Left hindlimb (tissue), 1 donor: ENCODE results near the gene LAMTOR4.
"Not testable (repeated sequence)": the region's sequence is repeated elsewhere in the genome, so short reads cannot be mapped to it uniquely, and the experiment has no call there.

Source experiments
- DNase-seq: peaks from one replicate; pipeline ENCODE4 v3.0.0-alpha.2; 2018

LAMTOR4 gene

DNA sequence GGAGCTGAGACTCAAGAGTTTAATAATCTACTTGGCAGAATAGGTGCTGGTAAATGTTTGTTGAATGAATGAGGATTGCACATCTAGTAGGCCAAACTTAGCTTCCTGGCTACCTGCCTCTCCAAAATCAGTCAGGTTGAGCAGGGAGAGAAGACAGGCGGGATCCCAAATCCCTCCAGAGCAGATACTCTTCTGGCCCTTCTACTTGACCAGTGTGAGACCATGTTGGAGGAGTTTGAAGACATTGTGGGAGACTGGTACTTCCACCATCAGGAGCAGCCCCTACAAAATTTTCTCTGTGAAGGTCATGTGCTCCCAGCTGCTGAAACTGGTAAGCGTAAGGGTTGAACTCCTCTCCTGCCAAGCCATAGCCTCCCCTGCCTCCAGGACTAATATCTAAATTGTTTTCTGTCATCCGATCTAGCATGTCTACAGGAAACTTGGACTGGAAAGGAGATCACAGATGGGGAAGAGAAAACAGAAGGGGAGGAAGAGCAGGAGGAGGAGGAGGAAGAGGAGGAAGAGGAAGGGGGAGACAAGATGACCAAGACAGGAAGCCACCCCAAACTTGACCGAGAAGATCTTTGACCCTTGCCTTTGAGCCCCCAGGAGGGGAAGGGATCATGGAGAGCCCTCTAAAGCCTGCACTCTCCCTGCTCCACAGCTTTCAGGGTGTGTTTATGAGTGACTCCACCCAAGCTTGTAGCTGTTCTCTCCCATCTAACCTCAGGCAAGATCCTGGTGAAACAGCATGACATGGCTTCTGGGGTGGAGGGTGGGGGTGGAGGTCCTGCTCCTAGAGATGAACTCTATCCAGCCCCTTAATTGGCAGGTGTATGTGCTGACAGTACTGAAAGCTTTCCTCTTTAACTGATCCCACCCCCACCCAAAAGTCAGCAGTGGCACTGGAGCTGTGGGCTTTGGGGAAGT is 24.2 kb upstream of the LAMTOR4 start:
- no peak for DNase-seq

DNA sequence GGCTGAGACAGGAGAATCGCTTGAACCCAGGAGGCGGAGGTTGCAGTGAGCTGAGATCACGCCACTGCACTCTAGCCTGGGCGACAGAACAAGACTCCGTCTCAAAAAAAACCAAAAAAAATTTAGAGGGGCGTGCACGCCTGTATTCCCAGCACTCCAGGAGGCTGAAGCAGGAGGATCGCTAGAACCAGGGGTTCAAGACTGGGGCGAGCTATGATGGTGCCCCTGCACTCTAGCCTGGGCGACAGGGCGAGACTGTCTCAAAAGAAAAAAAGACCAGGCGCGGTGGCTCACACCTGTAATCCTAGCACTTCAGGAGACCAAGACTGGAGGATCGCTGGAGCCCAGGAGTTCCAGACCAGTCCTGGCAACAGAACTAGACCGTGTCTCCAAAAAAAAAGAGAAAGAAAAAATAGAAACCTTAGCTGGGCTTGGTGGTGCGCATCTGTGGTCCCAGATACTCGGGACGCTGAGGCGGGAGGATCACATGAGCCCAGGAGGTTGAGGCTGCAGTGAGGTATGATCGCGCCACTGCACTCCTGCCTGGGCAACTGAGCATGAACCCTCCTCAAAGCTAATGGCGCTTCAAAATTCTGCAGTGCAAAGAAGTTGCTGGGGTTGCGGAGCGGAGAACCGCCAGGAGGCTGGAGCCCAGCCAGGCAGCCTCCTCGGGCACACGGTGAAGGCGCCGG is 22.3 kb upstream of the LAMTOR4 start:
- no peak for DNase-seq

DNA sequence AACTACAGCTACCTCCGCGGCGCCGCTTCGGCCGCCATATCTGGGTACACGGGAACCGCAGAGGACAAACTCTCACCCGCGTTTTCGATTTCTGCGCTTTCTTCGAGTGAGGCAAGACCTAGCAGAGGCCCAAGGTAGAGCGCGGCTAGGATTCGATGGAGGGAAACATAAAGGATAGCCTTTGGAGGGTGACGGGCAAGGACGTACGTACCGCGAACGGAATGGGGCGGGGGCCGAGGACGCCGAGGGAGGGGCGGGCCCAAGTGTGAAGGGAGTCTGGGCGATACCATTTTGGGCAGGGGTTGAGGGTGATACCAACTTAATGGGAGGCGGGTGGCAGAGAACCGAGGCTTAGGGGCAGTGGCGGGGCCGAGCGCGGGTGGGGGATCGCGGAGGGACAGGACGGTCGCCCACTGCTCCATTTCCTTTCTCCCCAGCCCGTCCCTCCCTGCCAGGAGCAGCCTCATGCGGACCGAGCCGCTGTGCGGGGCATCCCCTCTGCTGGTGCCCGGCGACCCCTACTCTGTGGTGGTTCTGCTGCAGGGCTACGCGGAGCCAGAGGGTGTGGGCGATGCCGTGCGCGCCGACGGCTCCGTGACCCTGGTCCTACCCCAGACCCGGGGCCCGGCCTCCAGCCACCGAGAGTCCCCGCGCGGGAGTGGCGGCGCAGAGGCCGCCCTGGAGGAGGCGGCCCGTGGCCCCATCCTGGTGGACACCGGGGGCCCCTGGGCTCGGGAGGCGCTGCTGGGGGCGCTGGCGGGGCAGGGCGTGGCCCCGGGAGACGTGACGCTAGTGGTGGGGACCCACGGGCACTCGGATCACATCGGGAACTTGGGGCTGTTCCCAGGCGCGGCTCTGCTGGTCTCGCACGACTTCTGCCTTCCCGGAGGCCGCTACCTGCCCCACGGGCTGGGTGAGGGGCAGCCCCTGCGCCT is 21.5 kb upstream of the LAMTOR4 start, which contains the start of gene MBLAC1:
TSS of gene MBLAC1 (plus strand) at position 37 of the 935 bp plus-strand sequence. CDS start at position 466, 429 bp downstream.
- peak; percentile 94 for DNase-seq

DNA sequence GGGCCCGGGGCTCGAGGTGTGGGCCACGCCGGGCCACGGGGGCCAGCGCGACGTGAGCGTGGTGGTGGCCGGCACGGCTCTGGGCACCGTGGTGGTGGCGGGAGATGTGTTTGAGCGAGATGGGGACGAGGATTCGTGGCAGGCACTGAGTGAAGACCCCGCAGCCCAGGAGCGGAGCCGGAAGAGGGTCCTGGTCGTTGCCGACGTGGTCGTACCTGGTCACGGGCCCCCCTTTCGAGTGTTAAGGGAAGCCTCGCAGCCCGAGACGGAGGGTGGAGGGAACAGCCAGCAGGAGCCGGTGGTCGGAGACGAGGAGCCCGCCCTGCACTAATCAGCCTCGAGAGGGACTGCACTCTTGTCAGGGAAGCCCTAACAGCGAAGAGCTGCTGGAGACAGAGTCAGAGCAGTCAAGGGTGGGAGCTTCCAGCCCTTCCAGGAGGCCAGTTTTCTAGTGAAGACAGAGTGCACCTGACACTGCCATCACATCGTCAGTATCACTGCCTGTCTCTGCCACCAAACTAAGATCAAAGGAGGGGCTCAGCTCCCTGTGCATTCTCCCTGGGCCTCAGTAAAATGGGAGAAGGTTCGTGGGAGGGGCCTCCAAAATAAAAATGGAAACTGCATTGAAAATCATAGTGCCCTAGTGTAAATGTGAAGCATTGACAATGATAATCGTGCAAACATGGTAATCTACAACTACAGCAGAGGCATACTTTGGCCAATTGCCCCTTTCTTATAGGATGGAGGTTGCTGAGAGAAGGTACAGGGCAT is 20.7 kb upstream of the LAMTOR4 start:
- DNase-seq, result peak; percentile 57

DNA sequence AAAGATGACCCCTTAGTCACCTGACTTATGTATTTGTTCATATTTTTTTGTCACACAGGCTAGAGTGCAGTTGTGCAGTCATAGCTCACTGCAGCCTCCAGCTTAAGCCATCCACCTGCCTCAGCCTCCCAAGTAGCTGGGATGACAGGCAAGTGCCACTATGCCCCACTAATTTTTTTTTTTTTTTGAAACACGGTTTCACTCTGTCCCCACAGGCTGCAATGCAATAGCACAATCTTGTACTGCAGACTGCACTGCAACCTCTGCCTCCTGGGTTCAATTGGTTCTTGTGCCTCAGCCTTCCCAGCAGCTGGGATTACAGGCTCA is 20.1 kb upstream of the LAMTOR4 start:
- DNase-seq, result no peak

DNA sequence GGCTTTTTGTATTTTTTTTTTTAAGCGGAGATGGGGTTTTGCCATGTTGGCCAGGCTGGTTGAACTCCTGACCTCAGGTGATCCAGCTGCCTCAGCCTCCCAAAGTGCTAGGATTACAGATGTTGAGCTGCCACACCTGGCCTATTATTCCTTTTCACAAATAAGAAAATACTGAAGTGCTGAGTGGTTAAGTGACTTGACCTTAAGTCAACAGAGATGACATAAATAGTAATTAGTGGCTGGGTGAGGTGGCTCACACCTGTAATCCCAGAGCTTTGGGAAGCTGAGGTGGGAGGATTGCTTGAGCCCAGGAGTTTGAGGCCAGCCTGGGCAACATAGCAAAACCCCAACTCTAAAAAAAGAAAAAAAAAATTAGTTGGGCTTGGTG is 18.5 kb upstream of the LAMTOR4 start:
- DNase-seq, result not testable (repeated sequence)

DNA sequence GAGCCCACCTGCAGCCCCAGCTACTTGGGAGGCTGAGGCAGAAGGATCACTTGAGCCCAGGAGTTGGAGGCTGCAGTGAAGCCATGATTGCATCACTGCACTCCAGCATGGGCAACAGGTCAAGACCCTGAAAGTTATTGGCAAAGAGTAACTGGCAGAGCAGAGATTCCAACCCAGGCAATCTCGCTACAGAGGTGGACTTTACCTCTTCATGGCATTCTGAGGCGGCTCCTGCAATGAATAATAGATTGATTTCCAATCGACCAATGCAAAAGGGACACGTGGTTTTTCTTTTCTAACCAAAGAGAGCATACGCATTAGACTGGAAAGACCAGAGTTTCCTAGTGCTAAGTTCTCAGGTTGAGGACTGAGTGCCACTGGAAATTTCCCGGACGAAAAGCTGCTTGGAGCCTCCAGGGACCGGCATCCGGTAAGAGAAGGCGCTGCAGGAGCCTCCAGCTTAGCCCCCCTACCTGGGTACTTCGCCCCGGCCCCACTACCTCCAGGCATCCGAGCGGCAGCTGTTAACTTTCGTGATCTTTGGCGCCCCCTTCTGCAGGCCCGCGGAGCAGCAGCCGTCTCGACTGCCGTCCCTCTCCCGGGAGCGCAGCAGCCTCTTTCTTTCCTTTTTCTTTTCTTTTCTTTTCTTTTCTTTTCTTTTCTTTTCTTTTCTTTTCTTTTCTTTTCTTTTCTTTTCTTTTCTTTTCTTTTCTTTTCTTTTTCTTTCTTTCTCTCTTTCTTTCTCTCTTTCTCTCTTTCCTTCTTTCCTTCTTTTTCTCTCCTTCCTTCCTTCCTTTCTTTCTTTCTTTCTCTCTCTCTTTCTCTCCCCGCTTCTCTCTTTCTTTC is 17.9 kb upstream of the LAMTOR4 start:
- peak; percentile 77 for DNase-seq

DNA sequence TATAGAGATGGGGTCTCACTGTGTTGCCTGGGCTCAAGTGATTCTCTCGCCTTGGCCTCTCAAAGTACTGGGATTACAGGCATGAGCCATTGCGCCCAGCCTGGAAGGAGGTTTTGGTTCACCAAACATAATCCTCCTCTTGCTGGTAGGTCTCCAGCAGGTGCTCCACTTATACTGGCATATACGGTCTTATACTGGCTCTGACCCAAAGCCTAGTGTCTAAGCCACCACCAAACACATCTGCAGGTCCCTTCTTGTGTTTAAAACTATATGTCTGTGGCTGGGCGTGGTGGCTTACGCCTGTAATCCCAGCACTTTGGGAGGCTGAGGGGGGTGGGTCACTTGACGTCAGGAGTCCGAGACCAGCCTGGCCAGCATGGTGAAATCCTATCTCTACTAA is 16.6 kb upstream of the LAMTOR4 start:
- DNase-seq, result no peak

DNA sequence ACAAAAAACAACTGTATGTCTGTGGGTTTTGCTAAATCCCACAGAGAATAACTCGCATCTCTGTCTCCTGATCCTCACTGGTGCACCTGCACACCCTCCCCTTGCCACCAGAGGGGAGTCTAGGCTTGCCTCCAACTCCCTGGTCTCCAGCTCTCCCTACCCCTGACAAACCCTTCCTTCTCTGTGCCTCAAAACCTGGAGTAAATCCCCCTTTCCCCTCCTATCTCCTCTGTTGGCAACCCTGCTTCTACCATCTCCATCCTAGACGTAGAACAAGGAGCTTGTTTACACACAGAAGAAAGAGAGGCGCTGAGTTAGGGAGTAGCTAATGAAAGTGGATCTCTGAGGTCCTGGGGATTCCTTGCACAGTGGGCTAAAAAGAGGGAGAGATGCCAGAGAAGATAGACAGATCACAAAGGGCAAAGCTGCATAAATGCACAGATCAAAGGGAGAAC is 16.0 kb upstream of the LAMTOR4 start:
- peak; percentile 59 for DNase-seq

DNA sequence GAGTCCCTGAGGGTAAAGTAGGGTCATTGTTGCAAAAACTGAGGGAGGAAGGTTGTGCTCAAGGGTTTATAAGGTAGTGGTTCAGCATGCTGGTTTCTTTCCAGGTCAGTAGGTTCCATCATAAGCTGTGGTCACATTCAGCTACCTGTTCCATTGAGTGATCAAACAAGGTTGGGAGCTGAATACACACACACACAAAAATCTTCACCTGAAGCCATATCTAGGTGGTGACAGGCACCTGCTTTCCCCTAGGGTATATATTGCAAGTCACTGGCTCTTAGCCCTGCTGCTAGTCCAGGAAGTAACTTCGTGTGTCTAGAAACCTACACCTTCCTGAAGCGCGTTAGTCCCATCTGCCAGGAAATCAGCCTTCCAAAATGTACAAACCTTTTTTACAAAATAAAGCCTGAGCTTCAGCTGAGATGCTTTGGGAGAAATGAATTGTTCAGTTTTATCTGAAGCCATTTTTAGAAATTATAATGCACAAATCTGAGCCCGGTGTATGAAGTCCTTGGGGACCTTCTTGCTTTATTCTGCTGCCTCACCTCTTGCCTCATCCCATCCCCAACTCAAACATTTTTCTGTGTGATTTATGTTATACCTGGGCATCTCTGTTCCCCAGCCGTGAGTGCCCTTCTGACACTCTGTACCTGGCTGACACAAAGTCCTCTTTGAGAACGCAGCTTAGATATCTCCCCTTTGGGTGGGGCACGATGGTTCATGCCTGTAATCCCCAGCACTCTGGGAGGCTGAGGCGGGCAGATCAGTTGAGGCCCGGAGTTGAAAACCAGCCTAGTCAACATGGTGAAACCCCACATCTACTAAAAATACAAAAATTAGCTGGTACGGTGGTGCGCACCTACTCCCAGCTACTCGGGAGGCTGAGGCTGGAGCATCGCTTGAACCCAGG is 10.6 kb upstream of the LAMTOR4 start:
- no peak for DNase-seq

DNA sequence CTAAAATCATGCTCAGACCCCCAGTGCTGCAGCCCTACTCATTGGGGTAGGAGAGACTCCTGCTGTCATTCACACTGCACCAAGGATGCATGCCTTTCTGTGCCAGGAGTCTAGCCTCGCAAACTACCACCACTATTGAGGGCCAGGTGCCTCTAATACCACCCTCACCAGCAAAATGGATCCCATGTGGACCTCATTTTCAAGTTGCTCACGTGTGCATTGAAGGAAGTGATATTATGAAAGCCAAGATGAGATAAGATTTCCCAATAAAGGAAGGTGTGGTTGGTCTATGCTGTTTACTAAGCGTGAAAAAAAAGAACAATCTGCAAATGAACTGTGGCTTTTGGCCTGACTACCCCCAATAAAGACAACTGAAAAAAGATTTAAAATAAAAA is 7.2 kb upstream of the LAMTOR4 start:
- DNase-seq, result peak; percentile 11

DNA sequence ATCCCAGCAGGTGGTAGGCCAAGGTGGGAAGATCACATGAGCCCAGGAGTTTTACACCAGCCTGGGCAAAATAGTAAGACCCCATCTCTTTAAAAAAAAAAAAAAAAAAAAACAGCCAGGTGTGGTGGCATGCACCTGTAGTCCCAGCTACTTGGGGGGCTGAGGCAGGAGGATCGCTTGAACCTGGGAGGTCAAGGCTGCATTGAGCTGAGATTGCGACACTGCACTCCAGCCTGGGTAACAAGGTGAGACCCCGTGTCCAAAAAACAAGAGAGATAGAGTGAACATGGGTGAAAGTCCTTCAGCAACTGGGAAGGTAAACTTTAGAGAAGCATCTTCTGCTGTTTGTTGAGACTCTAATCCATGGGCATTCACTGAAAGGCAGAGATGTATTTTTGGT is 6.3 kb upstream of the LAMTOR4 start:
- peak; percentile 6 for DNase-seq

DNA sequence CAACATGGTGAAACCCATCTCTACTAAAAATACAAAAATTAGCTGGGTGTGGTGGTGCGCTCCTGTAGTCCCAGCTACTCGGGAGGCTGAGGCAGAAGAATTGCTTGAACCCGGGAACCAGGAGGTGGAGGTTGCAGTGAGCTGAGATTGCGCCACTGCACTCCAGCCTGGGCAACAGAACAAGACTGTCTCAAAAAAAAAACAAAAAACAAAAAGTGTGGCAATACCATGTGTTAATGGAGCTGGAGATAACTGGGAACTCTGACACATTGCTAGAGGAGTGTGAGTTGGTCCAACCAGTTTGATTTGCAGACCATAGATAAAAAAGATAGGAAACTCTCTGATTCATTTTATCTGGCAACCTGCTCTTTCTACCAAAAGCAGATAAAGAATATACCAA is 2.4 kb upstream of the LAMTOR4 start:
- DNase-seq, result not testable (repeated sequence)

DNA sequence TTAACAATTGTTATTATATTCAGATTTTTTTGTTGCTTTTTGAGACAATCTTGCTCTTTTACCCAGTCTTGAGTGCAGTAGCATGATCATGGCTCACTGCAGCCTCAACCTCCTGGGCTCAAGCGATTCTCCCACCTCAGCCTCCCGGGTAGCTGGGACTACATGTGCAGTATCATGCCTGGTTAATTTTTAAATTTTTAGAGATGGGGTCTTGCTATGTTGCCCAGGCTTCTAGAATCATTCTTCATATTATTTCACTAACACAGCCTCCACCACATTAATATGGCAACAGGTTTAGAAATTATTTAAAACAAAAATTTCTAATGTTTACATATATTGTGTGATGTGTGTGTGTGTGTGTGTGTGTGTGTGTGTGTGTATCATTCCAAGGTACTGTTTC is 1.4 kb upstream of the LAMTOR4 start:
- peak; percentile 14 for DNase-seq

DNA sequence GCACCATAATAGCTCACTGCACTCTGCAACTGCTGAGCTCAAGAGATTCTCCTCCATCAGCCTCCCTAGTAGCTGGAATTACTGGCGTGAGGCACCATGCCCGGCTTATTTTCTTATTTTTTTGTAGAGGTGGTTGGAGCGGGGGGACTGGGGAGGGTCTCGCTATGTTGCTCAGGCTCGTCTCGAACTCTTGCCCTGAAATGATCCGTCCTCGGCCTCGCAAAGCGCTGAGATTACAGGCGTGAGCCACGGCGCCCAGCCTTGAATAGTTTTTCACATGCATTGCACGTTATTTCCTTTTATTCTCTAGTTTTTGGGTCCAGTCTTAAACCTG is 526 bp upstream of the LAMTOR4 start:
- no peak for DNase-seq

DNA sequence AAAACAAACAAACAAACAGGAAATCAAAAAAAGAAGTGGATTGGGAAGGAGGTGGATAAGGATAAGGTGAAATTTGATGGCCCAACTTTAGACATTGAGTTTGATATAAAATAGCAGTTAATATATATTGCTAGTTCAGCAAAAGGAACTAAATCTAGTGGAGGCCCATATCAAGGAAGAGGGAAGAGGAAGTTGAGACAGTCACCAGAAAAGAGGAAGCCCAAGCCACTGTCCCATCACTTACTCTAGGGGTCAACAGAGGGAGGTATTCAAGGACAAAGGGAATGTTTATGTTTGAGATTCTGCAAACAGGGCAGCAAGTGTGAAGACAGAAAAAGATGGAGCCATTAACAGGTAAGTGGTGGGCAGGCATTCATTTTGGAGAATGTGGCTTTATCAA is 3.7 kb downstream of the LAMTOR4 start:
- peak; percentile 2 for DNase-seq

DNA sequence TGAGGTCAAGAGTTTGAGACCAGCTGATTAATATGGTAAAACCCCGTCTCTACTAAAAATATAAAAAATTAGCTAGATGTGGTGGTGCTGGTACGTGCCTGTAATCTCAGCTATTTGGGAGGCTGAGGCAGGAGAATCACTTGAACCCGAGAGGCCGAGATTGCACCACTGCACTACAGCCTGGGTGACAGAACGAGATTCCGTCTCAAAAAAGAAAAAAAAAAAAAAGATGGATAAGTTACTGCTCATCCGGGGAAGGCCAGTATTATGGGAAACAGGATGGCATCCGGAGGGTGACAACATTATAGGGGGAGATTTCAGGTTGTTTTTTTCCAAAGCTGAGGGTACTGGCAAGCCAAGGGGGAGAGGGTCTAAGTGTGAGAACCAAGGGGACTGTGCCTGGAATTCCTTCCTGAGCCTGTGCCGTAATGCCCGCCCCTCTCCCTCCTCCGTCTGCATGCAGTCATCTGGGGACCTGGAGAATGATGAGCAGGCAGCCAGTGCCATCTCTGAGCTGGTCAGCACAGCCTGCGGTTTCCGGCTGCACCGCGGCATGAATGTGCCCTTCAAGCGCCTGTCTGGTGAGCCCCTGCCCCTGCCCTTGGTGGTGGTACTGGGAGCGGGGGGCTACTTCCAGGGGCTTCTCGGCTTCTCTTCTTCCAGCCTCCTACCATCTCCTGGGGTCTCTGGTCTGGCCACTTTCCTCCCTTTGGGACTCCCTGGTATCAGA is 4.4 kb downstream of the LAMTOR4 start:
- peak; percentile 8 for DNase-seq

DNA sequence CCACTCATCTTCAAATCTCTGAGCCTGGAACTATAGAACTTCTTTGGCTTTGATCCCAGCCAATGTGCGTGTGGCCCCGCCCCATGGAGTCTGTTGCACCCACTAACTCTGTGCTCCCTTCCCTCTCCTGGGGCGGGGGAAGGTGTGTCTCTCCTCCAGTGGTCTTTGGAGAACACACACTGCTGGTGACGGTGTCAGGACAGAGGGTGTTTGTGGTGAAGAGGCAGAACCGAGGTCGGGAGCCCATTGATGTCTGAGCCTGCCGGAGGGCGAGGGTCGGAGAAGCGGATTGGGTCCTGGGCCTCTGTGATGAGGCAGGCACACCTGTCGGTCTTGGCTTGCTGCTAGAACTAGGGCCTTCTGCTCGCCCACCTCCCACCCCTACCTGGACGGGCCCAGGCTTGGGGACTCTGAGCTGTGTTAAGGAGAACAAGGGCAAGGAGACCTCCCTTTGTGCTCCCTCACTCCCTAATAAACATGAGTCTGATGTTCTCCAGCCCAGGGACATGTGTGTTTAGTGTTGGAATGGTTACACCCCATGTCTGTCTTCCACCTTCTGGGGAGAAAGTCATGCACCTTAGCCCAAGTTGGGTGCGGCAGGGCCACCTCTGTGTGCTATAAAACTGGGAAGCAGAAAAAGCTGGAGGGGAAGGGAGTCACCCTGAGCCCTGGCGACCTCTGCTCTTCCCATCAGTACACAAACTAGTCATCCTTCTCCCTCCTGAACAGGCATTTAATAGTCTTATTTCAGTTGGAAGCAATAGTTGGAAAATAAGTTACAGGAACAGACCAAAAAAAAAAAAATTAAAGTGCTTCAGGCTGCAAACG is 5.2 kb downstream of the LAMTOR4 start:
- peak; percentile 30 for DNase-seq
